Measurements from ENCODE around the gene ATP1A2. TPM values are rescaled to one million over a fixed set of nuclear protein-coding genes. Genes with fewer than 3 reads are reported as not detected.

ATP1A2 gene
- total RNA-seq, 2 experiments from 2014 or later: not detected

DNA sequence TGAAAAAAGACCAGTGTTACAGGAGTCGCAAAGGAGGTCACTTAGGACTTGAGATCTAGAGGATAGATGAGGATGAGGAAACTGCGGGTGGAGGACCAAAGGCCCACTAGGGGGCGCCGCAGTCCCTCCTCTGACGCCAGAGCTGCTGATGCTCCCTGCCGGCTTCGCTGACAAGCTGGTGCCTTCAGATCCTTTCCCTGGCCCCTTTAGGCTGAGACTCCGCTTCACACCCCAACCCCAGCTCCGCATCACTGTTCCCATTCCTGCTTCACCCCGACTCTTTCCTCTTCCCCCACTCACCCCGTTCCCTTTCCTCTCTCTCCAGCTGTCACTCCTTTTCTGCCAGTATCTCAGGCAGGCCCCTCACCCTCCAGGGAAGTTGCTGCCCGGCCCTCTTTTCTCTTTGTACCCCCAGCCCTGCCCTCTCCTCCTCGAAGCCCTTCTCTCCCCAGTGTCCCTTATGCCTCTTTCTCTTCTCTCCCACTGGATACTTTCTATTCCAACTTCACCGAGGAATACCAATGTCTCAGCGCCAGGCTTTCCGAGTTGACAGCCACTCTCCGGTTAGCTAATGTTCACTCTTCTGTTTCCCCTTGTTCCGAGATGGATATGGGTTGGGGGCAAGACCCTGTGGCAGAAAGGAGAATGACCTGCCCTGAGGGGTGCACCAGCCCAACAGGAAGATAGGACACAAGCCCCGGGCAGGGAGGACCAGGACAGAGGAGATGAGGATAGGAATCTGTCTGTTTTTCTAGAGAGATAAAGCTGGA lies 29.7 kb upstream of the ATP1A2 start:
- intact Hi-C loops (cut with DNase I, micrococcal nuclease): loop anchor here (1.0 to 2.0 kb wide), 5 partner anchors 12 to 290 kb away; partner anchors contain the start of genes IGSF8 (in 2 of the 2) and PIGM (in 1 of the 2)
- peaks cover 12% of the 10 kb centered on the region for H3K4me1 Mint-ChIP-seq
- POLR2A ChIA-PET: interaction anchor here (1.5 kb wide), 1 partner anchor 12 kb away, joined by 5 read pairs; the partner anchor contains the start of gene IGSF8

GRCh38 chr1:160086456-160086892 lies 29.1 kb upstream of the ATP1A2 start:
- H3K9me3 Mint-ChIP-seq (ENCODE audit: low read depth): no peaks in the 10 kb centered on the region
- H3K36me3 Mint-ChIP-seq (ENCODE audit: low read depth): peaks cover 10% of the 10 kb centered on the region
- H3K27me3 Mint-ChIP-seq: peaks cover 14% of the 10 kb centered on the region
- no peak for DNase-seq
- CTCF ChIA-PET: interaction anchor here (0.7 to 26.0 kb wide), 17 partner anchors 9 to 165 kb away, joined by 3 to 636 read pairs (median 4); partner anchors contain the start of genes IGSF8 and KCNJ10
- no peak overlapping the region for H3K4me3 Mint-ChIP-seq
- no peak overlapping the region for H3K27ac Mint-ChIP-seq
- intact Hi-C loops (cut with DNase I, micrococcal nuclease): no loop called here
- peaks cover 7% of the 10 kb centered on the region for H3K4me1 Mint-ChIP-seq
- no peak for ATAC-seq
- POLR2A ChIA-PET: interaction anchor here (0.9 to 1.5 kb wide), 2 partner anchors 9 to 11 kb away, joined by 4 to 5 read pairs; partner anchors contain the start of gene IGSF8

More for the DNA sequence above, 29.7 kb upstream of the ATP1A2 start:
- H3K9me3 Mint-ChIP-seq (ENCODE audit: low read depth): no peaks in the 10 kb centered on the region
- H3K27me3 Mint-ChIP-seq: peaks cover 20% of the 10 kb centered on the region
- H3K4me3 Mint-ChIP-seq: no peak overlapping the region
- DNase-seq: peak; percentile 91
- peak; percentile 76 for ATAC-seq
- CTCF ChIA-PET: interaction anchor here (0.6 to 26.0 kb wide), 32 partner anchors 10 to 383 kb away, joined by 3 to 636 read pairs (median 4); partner anchors contain the start of genes IGSF8, KCNJ10, PEA15 and PIGM
- peaks cover 10% of the 10 kb centered on the region for H3K36me3 Mint-ChIP-seq (ENCODE audit: low read depth)
- H3K27ac Mint-ChIP-seq: no peak overlapping the region

- Mint-ChIP-seq H3K4me1 (peaks cover 7% of the 10 kb centered on the region), H3K27me3 (peaks cover 9% of the 10 kb centered on the region), H3K27ac (no peak overlapping the region), H3K36me3 (ENCODE audit: low read depth) (peaks cover 12% of the 10 kb centered on the region), H3K4me3 (no peak overlapping the region), H3K9me3 (ENCODE audit: low read depth) (no peaks in the 10 kb centered on the region)
- CTCF ChIA-PET: interaction anchor here (0.5 to 26.0 kb wide), 11 partner anchors 9 to 204 kb away, joined by 3 to 636 read pairs (median 4); partner anchors contain the start of genes IGSF8 and KCNJ10
- intact Hi-C loops (cut with DNase I, micrococcal nuclease): no loop called here
- POLR2A ChIA-PET: interaction anchor here (0.9 to 1.5 kb wide), 2 partner anchors 8 to 11 kb away, joined by 4 to 5 read pairs; partner anchors contain the start of gene IGSF8
- no peak for ATAC-seq
- no peak for DNase-seq
Observed at GRCh38 chr1:160087118-160087662, 28.4 kb upstream of the ATP1A2 start.

DNA sequence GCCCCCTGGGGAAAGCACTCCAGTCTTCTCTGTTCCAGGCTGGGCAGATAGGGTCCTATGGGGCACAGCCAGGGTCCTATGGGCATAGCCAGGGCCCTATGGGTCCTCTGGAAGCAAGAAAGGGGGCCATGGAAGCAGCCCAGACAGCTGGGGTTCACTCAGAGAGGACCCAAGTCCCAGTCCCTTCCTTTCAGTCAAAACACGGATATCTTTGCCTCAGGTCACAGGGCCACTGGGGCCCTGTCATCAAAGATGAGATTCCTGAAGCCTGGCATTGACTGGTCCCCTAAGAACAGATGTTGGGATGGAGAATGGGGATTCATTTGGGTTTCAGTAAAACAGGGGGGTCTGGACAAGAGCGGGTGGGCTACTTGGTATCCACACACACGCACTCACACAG lies 25.7 kb upstream of the ATP1A2 start:
- CTCF ChIA-PET: interaction anchor here (0.6 to 26.0 kb wide), 3 partner anchors 29 to 162 kb away, joined by 3 to 636 read pairs (median 4); partner anchors contain the start of gene KCNJ10
- H3K9me3 Mint-ChIP-seq (ENCODE audit: low read depth): no peaks in the 10 kb centered on the region
- no peaks in the 10 kb centered on the region for H3K4me1 Mint-ChIP-seq
- H3K27me3 Mint-ChIP-seq: no peaks in the 10 kb centered on the region
- no peak overlapping the region for H3K4me3 Mint-ChIP-seq
- intact Hi-C loops (cut with DNase I, micrococcal nuclease): no loop called here
- ATAC-seq (no peak), DNase-seq (no peak)
- H3K27ac Mint-ChIP-seq: no peak overlapping the region
- POLR2A ChIA-PET: no interaction called here
- peaks cover 9% of the 10 kb centered on the region for H3K36me3 Mint-ChIP-seq (ENCODE audit: low read depth)

DNA sequence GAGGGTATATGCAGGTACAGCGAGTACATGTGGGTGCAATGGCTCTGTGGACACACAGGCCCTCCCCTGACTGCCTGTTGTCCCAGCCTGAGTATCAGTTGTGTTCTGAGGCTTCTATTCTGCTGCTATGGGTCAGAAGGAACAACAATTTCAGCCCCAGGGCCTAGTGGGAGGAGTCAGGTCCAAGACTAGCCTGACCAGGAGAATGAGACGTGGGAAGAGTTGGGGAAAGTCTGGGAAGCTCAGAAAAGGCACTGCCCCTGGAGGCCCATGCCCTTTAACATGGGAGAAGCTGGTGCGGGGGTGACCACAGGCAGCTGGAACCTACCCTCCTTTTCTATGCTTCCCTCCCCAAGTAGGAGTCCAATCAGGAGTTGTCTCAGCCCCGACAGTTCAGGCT lies 24.8 kb upstream of the ATP1A2 start:
- ChIA-PET POLR2A (no interaction called here), CTCF (interaction anchor here (0.8 to 26.0 kb wide), 2 partner anchors 14 to 30 kb away, joined by 4 to 636 read pairs; partner anchors contain the start of gene KCNJ10)
- no peaks in the 10 kb centered on the region for H3K27me3 Mint-ChIP-seq
- no peak overlapping the region for H3K4me3 Mint-ChIP-seq
- H3K27ac Mint-ChIP-seq: no peak overlapping the region
- ATAC-seq (no peak), DNase-seq (no peak)
- intact Hi-C loops (cut with DNase I, micrococcal nuclease): no loop called here
- no peaks in the 10 kb centered on the region for H3K9me3 Mint-ChIP-seq (ENCODE audit: low read depth)
- H3K4me1 Mint-ChIP-seq: peaks cover under 1% of the 10 kb centered on the region
- H3K36me3 Mint-ChIP-seq (ENCODE audit: low read depth): peaks cover 9% of the 10 kb centered on the region

- intact Hi-C loops (cut with DNase I, micrococcal nuclease): no loop called here
- CTCF ChIA-PET: interaction anchor here (1.0 kb wide), 1 partner anchor 13 kb away, joined by 6 read pairs; no protein-coding TSS in a partner anchor
- Mint-ChIP-seq H3K4me3 (no peak overlapping the region), H3K27ac (peak overlapping the region; percentile 19), H3K4me1 (peaks cover 9% of the 10 kb centered on the region), H3K36me3 (ENCODE audit: low read depth) (peaks cover 9% of the 10 kb centered on the region), H3K27me3 (no peaks in the 10 kb centered on the region), H3K9me3 (ENCODE audit: low read depth) (no peaks in the 10 kb centered on the region)
- ATAC-seq (no peak), DNase-seq (no peak)
- POLR2A ChIA-PET: no interaction called here
Observed at GRCh38 chr1:160091666-160092223, 23.8 kb upstream of the ATP1A2 start.

DNA sequence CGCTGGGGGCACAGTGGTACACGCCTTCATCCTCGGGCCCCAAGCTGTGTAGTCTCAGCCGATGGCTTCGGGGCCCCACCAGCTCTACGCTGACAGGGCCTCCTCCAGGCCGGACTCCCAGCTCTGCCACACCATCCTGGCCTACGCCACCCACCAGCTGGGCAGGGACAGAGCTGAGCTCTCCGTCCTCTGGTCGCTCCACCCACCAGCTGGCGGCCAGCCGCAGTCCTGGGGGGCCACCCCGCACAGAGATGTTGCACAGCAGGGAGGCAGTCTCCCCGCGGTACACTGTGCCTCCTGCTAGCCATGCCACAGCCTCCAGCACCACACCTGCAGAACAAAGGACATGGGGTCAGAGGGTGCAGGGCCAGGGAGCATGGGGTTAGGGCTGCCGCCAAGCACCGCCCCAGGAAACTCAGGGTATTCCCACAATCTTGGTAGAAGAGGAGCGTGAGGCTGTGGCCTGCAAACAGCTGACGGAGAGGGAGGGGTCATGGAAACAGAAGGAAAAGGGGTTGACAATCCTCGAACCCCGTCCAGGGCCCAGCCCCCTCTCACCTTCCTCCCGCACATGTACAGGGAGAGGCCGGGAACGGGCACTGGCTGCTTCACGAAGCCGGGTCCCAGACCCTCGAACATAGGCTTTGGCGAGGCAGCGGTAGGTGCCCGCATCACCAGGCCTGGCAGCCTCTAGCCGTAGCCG lies 23.0 kb upstream of the ATP1A2 start:
- DNase-seq (no peak), ATAC-seq (no peak)
- no peaks in the 10 kb centered on the region for H3K27me3 Mint-ChIP-seq
- H3K27ac Mint-ChIP-seq: no peak overlapping the region
- no peaks in the 10 kb centered on the region for H3K9me3 Mint-ChIP-seq (ENCODE audit: low read depth)
- no peak overlapping the region for H3K4me3 Mint-ChIP-seq
- H3K36me3 Mint-ChIP-seq (ENCODE audit: low read depth): peaks cover 6% of the 10 kb centered on the region
- CTCF ChIA-PET: interaction anchor here (0.8 to 6.5 kb wide), 3 partner anchors 6 to 14 kb away, joined by 3 to 81 read pairs (median 6); no protein-coding TSS in a partner anchor
- intact Hi-C loops (cut with DNase I, micrococcal nuclease): no loop called here
- POLR2A ChIA-PET: no interaction called here
- H3K4me1 Mint-ChIP-seq: peaks cover 16% of the 10 kb centered on the region

- peaks cover 19% of the 10 kb centered on the region for H3K4me1 Mint-ChIP-seq
- no peak overlapping the region for H3K27ac Mint-ChIP-seq
- no peaks in the 10 kb centered on the region for H3K9me3 Mint-ChIP-seq (ENCODE audit: low read depth)
- intact Hi-C loops (cut with DNase I, micrococcal nuclease): no loop called here
- no peaks in the 10 kb centered on the region for H3K27me3 Mint-ChIP-seq
- POLR2A ChIA-PET: no interaction called here
- DNase-seq (no peak), ATAC-seq (no peak)
- CTCF ChIA-PET: interaction anchor here (0.8 to 6.5 kb wide), 2 partner anchors 7 to 8 kb away, joined by 3 to 81 read pairs; no protein-coding TSS in a partner anchor
- no peak overlapping the region for H3K4me3 Mint-ChIP-seq
- peaks cover 9% of the 10 kb centered on the region for H3K36me3 Mint-ChIP-seq (ENCODE audit: low read depth)
Observed at GRCh38 chr1:160093069-160093395, 22.5 kb upstream of the ATP1A2 start.

DNA sequence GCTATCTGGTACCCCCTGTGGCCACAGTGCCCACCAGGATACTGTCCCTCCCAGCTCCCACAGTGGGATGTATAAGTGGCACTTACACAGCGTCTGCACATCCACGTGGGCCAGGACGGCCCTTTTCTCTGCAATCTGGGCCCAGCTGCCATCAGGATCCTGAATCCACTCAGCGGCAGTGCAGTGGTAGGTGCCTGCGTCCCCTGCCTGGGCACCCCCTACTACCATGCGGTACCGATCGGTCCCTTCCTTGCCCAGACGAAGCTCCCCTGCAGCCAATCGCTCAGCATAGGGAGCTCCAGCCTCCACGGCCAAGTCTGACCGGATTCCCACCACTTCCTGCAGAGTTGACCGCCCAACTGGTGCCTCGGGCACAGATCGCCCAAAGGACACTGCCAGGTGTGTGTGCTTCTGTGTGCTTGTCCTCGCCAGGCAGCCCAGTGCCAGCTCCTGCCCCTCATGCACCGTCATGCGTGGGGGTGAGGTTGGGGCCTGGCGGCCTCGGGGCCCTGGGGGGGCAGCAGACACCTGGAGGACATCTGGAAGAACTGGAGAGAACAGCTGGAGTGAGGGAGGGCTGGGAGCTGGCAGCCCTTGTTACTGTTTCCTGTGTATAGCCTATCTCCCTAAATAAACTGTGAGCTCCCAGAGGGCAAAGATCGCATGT lies 21.8 kb upstream of the ATP1A2 start:
- H3K4me3 Mint-ChIP-seq: no peak overlapping the region
- no peaks in the 10 kb centered on the region for H3K9me3 Mint-ChIP-seq (ENCODE audit: low read depth)
- H3K27me3 Mint-ChIP-seq: no peaks in the 10 kb centered on the region
- ATAC-seq: no peak
- intact Hi-C loops (cut with DNase I, micrococcal nuclease): no loop called here
- DNase-seq: no peak
- ChIA-PET CTCF (interaction anchor here (6.5 kb wide), 1 partner anchor 8 kb away, joined by 81 read pairs; no protein-coding TSS in a partner anchor), POLR2A (interaction anchor here (0.5 kb wide), 1 partner anchor 166 kb away, joined by 6 read pairs; no protein-coding TSS in a partner anchor)
- H3K4me1 Mint-ChIP-seq: peaks cover 19% of the 10 kb centered on the region
- H3K36me3 Mint-ChIP-seq (ENCODE audit: low read depth): peaks cover 9% of the 10 kb centered on the region
- no peak overlapping the region for H3K27ac Mint-ChIP-seq

GRCh38 chr1:160094291-160094625 lies 21.3 kb upstream of the ATP1A2 start:
- no peak overlapping the region for H3K4me3 Mint-ChIP-seq
- intact Hi-C loops (cut with DNase I, micrococcal nuclease): no loop called here
- no peak overlapping the region for H3K27ac Mint-ChIP-seq
- no peak for ATAC-seq
- POLR2A ChIA-PET: interaction anchor here (0.5 kb wide), 1 partner anchor 166 kb away, joined by 6 read pairs; no protein-coding TSS in a partner anchor
- peaks cover 5% of the 10 kb centered on the region for H3K36me3 Mint-ChIP-seq (ENCODE audit: low read depth)
- DNase-seq: no peak
- CTCF ChIA-PET: interaction anchor here (6.5 kb wide), 1 partner anchor 8 kb away, joined by 81 read pairs; no protein-coding TSS in a partner anchor
- no peaks in the 10 kb centered on the region for H3K9me3 Mint-ChIP-seq (ENCODE audit: low read depth)
- H3K27me3 Mint-ChIP-seq: no peaks in the 10 kb centered on the region
- H3K4me1 Mint-ChIP-seq: peaks cover 22% of the 10 kb centered on the region

Measured in activated CD4-positive, alpha-beta T cell treated with anti-CD3 and anti-CD28 coated beads for 36 hours (primary cell).